H1 (cell line): ENCODE data around the gene GBX1. TPM values are rescaled to one million over a fixed set of nuclear protein-coding genes. Genes with fewer than 3 reads are reported as not detected.

Experiments
- polyA plus RNA-seq, 7 experiments: library from polyadenylated mRNA; depleted of rRNA in 3 of 7; stranded (reverse) in 5 of 7; unstranded in 2 of 7; fragments of >200 nt in 5 of 7; fragments of 200-250 nt in 2 of 7; gene quantifications; 1 replicate in 5 of 7; 2 replicates in 1 of 7; 4 replicates in 1 of 7; pipeline versions ENCODE4 v1.2.1 to v1.2.3, GENCODE V29; 2011 to 2013; ENCODE audit warnings: missing spikeins in 2 of 7, mixed read lengths in 2 of 7
- total RNA-seq: library from RNA; stranded (reverse); fragmentation: NEBNext Ultra II Directional; extraction: Animal tissue kit (Norgen Biotek cat#: 25700); gene quantifications from 2 replicates; pipeline ENCODE4 v1.2.1, GENCODE V29; 2021

Gene GBX1
- total and polyA plus RNA-seq, 2 of the 8 experiments (the other 6 are each of a cell fraction or from before 2014, with no cell fraction given): not detected

Other genes starting within 250 kb of the GBX1 start
- gene KCNH2, start 189.4 kb downstream of the GBX1 start, total RNA-seq: 7.7 and 8.0 TPM in 2 replicates
- gene KCNH2, start 189.4 kb downstream of the GBX1 start, polyA plus RNA-seq (2011; rRNA removed): 15.0 and 20.5 TPM in 2 replicates
- gene NOS3, start 176.7 kb downstream of the GBX1 start, total RNA-seq: 4.4 and 4.7 TPM in 2 replicates
- gene NOS3, start 176.7 kb downstream of the GBX1 start, polyA plus RNA-seq (2011; rRNA removed): 16.2 and 20.9 TPM in 2 replicates
- gene ATG9B, start 143.2 kb downstream of the GBX1 start, total RNA-seq: 2.3 and 2.6 TPM in 2 replicates
- gene ATG9B, start 143.2 kb downstream of the GBX1 start, polyA plus RNA-seq (2011; rRNA removed): 1.4 and 2.7 TPM in 2 replicates
- gene ABCB8, start 139.2 kb downstream of the GBX1 start, total RNA-seq: 22.2 and 27.0 TPM in 2 replicates
- 17.7 and 26.0 TPM in 2 replicates for gene ABCB8, start 139.2 kb downstream of the GBX1 start, polyA plus RNA-seq (2011; rRNA removed)
- 1.4 and 1.9 TPM in 2 replicates for gene ASIC3, start 119.2 kb downstream of the GBX1 start, total RNA-seq
- gene ASIC3, start 119.2 kb downstream of the GBX1 start, polyA plus RNA-seq (2011; rRNA removed): 1.6 and 4.3 TPM in 2 replicates
- 22.7 and 22.8 TPM in 2 replicates for gene CDK5, start 109.8 kb downstream of the GBX1 start, total RNA-seq
- 37.2 and 47.8 TPM in 2 replicates for gene CDK5, start 109.8 kb downstream of the GBX1 start, polyA plus RNA-seq (2011; rRNA removed)
- gene SLC4A2, start 108.1 kb downstream of the GBX1 start, total RNA-seq: 147 and 148 TPM in 2 replicates
- 72.6 and 105 TPM in 2 replicates for gene SLC4A2, start 108.1 kb downstream of the GBX1 start, polyA plus RNA-seq (2011; rRNA removed)
- gene FASTK, start 86.9 kb downstream of the GBX1 start, total RNA-seq: 39.4 and 43.8 TPM in 2 replicates
- 84.0 and 116 TPM in 2 replicates for gene FASTK, start 86.9 kb downstream of the GBX1 start, polyA plus RNA-seq (2011; rRNA removed)
- 41.4 and 48.7 TPM in 2 replicates for gene TMUB1, start 84.2 kb downstream of the GBX1 start, total RNA-seq
- 56.2 and 85.7 TPM in 2 replicates for gene TMUB1, start 84.2 kb downstream of the GBX1 start, polyA plus RNA-seq (2011; rRNA removed)
- gene AGAP3, start 81.2 kb downstream of the GBX1 start, total RNA-seq: 66.4 and 68.1 TPM in 2 replicates
- gene AGAP3, start 81.2 kb downstream of the GBX1 start, polyA plus RNA-seq (2011; rRNA removed): 120 and 194 TPM in 2 replicates
- gene ASB10, start 19.6 kb upstream of the GBX1 start, total RNA-seq: not detected in 2 replicates
- not detected in 2 replicates for gene ASB10, start 19.6 kb upstream of the GBX1 start, polyA plus RNA-seq (2011; rRNA removed)
- gene H2BK1, start 42.8 kb upstream of the GBX1 start, total RNA-seq: not detected in 2 replicates
- not detected in 2 replicates for gene H2BK1, start 42.8 kb upstream of the GBX1 start, polyA plus RNA-seq (2011; rRNA removed)
- 51.0 and 55.0 TPM in 2 replicates for gene ABCF2, start 59.5 kb upstream of the GBX1 start, total RNA-seq
- gene ABCF2, start 59.5 kb upstream of the GBX1 start, polyA plus RNA-seq (2011; rRNA removed): 26.4 and 28.0 TPM in 2 replicates
- gene CHPF2, start 64.8 kb upstream of the GBX1 start, total RNA-seq: 20.6 and 20.8 TPM in 2 replicates
- 14.4 and 20.0 TPM in 2 replicates for gene CHPF2, start 64.8 kb upstream of the GBX1 start, polyA plus RNA-seq (2011; rRNA removed)
- 3.0 and 4.6 TPM in 2 replicates for gene SMARCD3, start 81.0 kb upstream of the GBX1 start, total RNA-seq
- 5.6 and 6.2 TPM in 2 replicates for gene SMARCD3, start 81.0 kb upstream of the GBX1 start, polyA plus RNA-seq (2011; rRNA removed)
- 37.7 and 43.5 TPM in 2 replicates for gene NUB1, start 174.1 kb upstream of the GBX1 start, total RNA-seq
- gene NUB1, start 174.1 kb upstream of the GBX1 start, polyA plus RNA-seq (2011; rRNA removed): 20.5 and 22.1 TPM in 2 replicates
- 14.9 and 15.8 TPM in 2 replicates for gene WDR86, start 242.3 kb upstream of the GBX1 start, total RNA-seq
- 12.7 and 22.1 TPM in 2 replicates for gene WDR86, start 242.3 kb upstream of the GBX1 start, polyA plus RNA-seq (2011; rRNA removed)